Right lobe of liver (tissue), 4 donors: ENCODE data around the gene PROK1.

ENCODE experiments used
- POLR2A ChIP-seq: fragments of 450-650 bp; IDR thresholded peaks from one replicate; pipeline ENCODE4 v1.6.1; 2017; ENCODE audit warnings: antibody characterized with exemption, mild to moderate bottlenecking
- TF ChIP-seq, protein P1 (sequence below), 4 donors: fragments of 200-600 bp in 3 of 4; fragments of 450-650 bp in 1 of 4; IDR thresholded peaks; one replicate each; pipeline versions ENCODE4 v1.5.1 to v1.8.0; 2016 to 2022; ENCODE audit warnings: antibody characterized with exemption in 4 of 4, mild to moderate bottlenecking in 2 of 4
- donor health status: DM: no; HTN: no; CAD: no.
- donor health status: DM: no; HTN: no; CAD: no.
- donor health status: DM: no; HTN: yes; CAD: no.

DNA sequence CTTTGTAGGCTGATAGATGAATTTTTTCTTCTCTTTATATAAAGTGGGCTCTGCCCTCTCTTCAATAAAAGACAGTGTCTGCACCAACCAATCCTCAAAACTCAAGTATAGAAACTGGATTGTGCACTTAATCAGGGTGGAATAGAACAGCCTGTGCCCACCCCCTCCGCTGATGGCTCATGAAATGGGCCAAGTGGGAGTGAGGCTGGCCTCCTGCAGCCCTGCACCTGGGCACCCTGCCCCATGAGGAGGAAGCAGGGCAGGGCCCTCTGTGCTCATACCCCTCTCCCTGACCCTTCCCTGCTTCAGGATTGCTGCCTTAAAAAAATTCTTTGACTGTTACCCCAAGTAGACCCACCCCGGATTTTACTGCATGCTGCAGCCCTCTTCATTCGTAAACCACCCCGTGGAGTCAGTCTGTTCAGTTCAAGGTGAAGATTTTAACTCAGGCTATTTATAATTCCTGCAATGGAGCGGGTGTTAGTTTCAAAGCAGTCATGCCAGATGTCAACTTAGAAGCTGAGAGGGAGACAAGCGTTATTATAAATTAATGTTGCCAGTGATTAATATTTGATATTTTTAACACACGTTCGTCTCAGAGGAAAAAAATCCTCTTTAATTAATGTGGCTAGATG, 15.8 kb downstream of the PROK1 start:
- TF ChIP-seq, protein P1, sequence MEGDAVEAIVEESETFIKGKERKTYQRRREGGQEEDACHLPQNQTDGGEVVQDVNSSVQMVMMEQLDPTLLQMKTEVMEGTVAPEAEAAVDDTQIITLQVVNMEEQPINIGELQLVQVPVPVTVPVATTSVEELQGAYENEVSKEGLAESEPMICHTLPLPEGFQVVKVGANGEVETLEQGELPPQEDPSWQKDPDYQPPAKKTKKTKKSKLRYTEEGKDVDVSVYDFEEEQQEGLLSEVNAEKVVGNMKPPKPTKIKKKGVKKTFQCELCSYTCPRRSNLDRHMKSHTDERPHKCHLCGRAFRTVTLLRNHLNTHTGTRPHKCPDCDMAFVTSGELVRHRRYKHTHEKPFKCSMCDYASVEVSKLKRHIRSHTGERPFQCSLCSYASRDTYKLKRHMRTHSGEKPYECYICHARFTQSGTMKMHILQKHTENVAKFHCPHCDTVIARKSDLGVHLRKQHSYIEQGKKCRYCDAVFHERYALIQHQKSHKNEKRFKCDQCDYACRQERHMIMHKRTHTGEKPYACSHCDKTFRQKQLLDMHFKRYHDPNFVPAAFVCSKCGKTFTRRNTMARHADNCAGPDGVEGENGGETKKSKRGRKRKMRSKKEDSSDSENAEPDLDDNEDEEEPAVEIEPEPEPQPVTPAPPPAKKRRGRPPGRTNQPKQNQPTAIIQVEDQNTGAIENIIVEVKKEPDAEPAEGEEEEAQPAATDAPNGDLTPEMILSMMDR (IDR thresholded peaks at IDR 0.05), result no peak
- TF ChIP-seq POLR2A, result no peak
